GM21423 (cell line): ENCODE measurements around the gene JPH2.

ENCODE experiments used
- ATAC-seq: cut with Tn5 transposase; IDR thresholded peaks from one replicate; pipeline ENCODE4 v1.9.1; 2021; ENCODE audit warnings: mild to moderate bottlenecking, moderate library complexity; ENCODE audit not compliant: unreplicated experiment

The JPH2 gene

DNA sequence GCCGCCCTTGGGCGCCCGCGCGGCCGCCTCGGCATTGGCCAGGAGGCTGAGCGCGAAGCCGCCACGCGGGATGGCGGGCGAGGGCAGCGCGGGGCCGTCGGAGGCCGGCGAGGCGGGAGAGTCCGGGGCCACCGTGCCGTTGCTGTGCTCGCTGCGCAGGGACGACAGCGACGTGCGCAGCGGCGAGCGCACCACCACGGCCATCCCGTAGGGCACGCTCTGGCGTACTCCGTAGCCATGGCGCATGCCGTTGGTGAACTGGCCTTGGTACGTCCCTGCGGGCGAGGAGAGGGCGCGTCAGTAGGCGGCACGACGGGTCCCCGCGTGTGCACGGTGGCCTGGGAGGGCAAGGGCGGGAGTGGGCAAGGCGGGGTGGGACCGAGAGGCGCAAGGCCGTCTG, 26.9 kb downstream of the JPH2 start:
- no peak for ATAC-seq

DNA sequence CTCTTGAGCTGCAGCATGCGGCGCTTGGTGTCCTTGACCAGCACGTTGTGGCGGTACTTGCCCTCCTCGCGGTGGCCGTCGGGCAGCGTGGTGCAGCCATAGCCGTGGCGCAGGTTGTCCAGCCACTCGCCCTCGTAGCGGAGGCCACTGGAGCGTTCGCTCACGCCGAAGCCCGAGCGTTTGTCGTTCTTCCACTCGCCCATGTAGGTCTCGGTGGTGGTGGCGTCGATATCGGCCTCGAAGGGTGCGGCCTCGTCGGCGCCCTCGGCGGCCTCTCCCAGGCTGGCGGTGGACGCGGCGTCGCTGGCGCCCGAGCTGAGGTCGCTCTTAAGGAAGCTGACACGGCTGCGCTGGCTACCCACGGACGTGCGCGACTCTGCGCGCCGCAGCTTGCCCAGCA, 27.3 kb downstream of the JPH2 start:
- ATAC-seq = no peak

DNA sequence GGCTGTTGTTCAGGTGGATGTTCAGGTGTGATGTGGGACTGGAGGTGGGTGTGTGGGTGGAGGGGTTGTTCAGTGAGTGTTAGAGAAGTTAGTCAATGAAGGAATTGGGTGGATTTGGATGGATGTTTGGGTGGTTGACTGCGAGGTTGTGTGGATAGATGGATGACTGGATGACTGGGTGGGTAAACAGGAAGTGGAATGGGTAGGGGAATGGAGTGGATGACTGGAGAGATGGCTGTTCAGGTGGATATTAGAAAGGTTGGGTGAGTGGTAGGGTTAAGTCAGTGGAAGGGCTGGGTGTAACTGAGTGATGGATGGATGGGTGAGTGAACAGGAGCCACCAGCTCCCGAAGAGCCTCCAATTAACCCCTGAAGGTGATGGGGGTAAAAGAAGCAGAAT, 27.9 kb downstream of the JPH2 start:
- ATAC-seq = no peak

DNA sequence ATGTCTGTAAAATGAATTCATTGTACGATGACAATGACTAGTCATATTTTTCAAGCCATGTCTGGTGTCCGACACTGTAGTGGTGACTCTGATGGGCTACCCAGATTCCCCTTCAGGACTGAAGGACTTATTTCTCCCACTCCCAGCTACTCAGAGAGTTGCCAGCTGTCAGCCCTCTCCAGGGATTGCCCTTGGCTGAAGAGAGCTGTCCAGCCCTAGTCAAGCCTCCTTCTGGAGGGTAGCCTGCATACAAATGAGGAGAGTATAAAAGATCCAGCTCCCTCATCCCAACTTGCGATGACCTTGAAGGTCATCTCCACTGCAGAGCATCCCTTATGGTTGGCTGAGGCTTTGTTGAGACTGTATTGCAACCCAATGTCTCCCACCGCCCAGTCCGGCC, 29.9 kb downstream of the JPH2 start:
- ATAC-seq = no peak

DNA sequence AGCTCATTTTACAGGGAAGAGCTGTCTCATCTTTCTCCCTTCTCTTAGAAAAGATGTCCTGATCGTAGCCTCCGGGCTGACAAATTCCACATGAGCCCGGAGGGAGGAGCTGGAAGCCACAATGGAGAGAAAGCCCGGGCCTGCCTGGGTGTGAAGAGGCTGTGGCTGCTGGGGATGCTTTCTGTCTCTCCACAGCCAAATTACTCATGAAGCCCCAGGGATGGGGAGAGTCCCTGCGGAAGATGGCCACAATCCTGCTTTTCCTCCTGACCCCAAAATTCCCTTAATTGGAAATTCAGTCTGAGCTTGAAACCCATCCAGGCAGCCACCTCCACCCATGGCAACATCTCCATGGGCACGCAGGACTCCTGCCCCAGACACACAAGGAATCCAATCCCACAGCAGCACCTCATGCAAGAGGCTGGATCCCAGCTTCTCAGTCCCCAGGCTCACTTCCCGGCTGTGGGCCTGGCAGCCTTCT, 32.4 kb downstream of the JPH2 start:
- no peak for ATAC-seq

DNA sequence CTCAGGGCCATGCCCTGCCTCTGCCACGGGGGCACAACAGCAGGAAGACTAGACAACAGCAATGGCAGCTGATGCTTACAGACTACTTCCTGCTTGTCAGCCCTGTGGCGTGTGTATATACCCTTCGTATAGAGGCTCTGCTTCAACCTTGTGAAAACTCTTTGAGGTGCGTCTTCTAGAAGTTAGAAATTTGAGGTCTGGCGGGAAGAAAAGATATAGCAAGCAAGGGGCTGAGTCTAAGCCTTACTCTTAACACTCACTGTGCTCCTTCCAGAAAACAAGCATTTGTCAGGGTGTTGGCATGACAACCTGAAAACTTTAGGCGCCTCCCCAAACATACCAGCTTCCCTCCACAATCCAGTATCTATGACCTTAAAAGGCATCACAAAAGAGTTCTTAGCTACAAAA, 33.3 kb downstream of the JPH2 start:
- ATAC-seq = no peak

DNA sequence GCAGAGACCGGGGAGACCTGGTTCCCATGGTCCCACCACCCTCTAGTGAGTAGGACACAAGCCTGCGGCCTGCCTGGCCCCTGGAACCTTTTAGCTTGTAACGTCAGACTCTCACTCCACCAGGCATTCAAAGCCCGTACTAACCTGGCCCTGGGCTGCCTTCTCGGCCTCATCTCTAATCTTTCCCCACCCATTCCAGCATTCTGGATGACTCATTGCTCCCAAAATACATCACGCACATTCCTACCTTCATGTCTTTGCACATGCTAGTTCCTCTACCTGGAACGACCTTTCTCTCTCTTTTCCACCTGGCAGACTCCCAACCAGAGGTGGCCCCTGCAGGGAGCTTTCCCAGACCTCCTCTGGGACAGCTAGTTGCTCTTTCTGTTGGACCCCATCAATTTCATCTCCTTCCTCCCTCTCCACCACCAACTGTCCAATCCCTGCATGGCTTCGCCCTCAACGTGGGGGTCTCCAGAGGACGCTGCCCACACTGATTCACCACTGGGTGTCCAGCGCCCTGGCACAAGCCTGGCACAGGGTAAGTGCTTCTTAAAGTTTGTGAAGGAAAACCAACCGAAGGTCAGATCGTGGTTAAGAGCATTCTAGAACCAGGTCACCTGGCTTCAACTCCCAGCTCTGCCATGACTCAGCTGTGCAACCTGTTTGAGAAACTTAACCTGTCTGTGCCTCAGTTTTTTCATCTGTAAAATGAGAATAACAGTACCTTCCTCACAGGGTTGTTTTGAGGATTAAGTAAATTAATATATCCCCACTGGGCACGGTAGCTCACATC, 35.2 kb downstream of the JPH2 start:
- no peak for ATAC-seq

DNA sequence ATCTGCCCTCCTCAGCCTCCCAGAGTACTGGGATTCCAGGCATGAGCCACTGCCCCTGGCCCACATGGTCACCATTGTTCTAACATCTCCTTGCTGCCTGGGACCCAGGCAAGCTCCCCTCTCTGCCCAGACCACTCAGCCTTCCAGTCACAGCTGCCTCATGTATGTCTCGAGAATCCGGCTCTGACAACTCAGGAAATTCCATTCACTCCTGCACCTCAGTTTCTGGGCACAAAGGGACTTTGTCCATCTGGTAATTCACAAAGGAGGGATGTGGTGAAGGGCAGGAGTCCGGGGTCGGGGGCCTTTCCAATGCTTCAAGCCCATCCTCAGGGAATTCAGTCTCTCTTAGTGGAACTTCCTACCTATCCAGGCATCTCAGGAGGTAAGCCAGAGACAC, 40.7 kb downstream of the JPH2 start:
- no peak for ATAC-seq

DNA sequence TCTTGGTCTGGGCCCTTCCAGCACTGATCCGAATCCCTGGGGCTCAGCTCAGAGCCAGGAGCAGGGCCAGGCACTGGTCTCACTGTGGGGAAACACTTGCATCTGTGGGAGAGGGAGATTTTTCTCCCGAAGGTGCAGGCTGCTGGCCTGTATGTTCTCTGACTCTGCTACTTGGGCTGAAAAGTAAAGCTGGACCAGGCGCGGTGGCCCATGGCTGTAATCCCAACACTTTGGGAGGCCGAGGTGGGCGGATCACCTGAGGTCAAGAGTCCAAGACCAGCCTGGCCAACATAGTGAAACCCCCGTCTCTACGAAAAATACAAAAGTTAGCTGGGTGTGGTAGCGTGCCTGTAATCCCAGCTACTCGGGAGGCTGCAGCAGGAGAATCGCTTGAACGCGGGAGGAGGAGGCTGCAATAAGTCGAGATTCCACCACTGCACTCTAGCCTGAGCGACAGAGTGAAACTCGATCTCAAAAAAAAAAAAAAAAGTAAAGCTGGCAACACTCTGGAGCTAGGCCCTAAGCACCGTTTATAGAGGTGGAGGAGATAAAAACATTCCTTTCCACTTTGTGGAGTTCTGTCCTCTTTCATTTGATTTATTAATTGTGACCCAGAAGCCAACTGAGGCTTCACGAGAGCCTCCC, 41.7 kb downstream of the JPH2 start:
- ATAC-seq = no peak

DNA sequence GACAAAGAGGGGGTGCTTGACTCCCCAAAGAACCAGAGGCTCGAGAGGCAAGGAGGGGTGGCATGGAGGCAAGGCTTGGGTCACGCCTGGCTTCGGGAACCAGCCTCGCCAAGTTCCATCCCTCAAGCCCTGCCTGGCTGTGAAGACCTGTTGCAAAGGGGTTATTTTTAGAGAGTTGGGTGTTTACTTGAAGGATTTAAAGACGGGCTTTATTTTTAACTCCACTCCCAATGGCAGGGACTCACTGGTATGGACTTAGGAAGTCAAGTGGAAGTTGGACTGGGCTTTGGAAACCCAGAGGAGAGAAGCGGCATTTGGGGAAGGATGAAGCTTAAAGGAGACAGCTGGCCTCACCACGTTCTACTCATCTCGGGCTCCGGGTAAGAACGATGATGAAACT, 43.1 kb downstream of the JPH2 start:
- no peak for ATAC-seq

DNA sequence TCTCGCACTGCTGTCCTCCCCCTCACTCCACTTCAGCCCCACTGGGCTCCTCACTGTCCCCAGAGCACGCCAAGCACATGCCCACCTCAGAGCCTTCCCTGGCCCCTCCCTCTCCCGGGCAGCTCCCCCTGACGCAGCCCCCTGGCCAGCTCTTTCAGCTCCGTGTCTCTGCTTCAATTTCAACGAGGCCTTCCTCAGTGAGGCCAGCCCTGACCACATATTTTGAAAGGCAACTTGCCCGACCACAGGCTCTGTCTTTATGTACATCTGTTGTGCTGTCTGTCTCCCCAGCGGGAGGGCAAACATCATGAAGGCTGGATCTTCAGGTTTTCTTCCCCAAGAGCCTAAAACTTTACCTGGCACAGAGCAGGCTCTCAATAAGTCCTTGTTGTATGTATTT, 44.6 kb downstream of the JPH2 start:
- no peak for ATAC-seq

DNA sequence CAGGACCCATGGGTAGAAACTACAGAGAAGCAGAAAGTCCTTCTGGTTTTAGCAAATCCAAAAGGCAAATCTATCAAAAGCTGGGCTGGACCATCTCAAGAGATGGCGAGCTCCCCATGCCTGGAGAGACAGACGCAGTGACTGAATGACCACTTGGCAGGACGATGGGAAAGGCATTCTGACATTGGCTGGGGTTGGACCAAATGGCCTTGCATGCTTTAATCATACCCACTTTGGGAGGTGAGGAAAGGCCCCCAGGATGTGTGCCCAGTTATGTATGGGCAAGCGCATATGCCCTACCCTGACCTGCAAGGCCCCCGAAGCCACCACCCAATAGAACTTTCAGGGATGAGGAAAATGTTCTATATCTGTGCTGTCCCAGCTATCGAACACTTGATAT, 45.1 kb downstream of the JPH2 start:
- no peak for ATAC-seq

DNA sequence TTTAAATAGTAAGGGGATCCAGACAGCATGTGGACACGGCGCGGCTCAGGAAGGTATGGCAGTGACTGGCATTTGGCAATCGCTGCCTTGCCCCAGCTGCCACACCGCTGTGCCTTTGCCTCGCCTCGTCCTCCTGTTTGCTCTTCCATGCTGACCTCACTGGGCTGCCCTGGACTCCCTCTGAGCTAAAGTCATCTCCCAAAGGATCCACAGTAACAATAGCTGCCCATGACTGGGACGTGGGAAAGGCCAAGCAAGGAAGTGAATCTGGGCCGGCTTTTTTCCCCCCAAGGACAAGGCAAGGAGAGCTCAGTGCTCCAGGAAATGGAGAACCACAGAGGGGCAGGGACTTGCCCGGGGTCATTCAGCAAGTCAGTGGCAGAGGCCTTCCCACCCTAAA, 48.1 kb downstream of the JPH2 start:
- no peak for ATAC-seq

DNA sequence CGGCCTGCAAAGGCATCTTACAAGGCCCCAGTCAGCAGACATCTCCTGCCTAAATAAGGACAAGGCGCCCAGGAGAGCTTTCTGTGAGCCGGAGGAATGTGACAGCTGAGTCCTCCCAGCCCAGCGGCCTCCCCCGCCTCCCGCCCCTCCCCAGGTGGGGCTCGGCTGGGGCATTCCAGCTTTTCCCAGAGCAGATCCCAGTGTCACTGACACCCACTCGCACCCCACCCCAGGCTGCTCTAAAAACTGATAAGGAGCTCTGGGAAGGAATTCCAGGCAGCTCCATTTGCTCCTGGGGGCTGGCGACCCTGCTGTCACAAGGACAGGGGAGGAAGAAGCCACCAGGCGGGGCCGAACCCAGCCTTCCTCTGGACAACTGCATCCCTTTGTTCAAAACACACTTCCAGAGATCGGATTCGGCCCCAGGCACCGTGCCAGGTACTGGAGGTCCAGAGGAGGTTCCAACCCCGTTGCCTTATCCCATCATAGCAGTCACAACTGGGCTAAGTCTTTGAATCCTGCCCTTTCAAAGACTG, 49.7 kb downstream of the JPH2 start:
- ATAC-seq = no peak

DNA sequence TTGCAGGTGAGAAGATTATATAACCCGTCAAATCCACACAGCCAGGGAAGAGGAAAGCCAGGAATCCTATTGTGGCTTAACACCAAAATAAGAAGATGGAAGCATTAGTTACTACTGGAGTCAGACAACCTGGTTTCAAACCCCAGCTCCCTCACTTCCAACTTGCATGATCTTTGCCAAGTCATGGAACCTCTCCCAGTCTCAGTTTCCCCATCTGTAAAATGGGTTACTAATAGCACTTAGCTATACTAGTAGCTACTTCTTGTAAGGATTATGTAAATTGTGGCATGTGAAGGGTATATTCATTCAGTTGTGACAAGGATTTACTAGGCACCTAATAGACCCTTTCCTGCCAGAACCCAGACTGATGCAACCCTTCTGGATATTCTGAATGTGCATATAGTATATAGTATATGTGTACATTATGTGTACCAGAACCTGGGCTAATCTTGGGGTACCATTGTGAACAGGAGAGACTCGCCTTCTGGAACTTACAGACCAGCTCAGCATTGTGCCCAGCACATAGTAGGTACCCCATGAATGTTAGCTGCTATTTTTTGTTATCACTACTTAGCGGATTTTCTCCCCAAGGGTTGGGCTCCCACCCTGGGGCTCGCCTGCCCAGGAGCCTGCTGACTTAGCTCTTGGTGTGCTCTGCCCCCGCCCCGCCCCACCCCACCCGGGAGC, 50.3 kb downstream of the JPH2 start:
- no peak for ATAC-seq

DNA sequence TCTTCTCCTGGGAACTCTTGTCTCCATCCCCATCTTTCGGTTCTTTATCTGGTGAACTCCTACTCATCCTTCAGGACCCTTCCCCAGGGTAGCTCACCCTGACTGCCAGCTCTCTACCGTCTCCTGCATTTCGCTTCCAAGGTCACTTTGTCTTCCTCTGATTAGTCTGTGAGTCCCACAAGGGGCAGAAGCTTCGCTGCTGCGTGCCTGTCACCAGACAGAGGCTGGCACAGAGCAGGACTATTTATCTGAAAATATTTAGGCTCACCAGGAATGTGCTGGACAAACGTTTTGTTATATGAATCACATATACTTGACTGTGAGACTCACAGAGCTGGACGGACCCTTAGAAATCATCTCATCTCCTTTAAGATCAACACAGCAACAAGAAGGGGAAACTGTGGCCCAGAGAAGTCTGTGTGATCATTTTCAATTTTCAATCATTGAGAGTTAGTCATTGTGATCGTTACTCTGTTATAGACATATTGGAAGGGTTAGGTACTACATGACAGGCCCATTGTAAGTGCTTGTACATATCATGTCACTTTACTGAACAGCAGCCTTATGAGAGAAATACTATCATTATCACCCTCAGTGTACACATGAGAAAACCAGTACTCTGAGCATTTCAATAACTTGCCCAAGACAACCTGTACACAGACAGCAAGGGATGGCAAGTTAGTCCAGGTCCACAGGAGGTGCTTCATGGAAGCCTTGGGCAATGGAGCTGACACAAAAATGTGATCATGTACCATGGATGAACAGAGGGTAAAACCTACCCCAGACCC, 51.4 kb downstream of the JPH2 start:
- ATAC-seq = no peak

DNA sequence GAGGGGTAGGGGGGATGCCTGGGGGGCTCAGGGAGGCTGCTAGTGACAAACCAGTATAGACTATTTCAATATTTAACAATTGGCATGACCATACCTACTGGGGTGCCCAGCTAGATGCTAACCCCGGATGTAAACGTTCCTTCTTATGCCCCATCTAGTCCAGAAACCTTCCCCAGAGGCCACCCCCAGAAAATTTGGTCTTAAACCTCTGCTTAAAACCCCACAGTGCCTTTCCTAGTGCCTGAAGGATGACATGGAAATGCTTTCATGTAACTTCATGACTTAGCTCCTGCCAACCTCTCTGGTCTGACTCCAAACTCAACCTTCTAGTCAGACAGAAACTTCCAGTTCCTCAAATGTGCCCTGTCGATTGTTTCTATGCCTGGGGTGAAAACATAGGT, 52.0 kb downstream of the JPH2 start:
- no peak for ATAC-seq

DNA sequence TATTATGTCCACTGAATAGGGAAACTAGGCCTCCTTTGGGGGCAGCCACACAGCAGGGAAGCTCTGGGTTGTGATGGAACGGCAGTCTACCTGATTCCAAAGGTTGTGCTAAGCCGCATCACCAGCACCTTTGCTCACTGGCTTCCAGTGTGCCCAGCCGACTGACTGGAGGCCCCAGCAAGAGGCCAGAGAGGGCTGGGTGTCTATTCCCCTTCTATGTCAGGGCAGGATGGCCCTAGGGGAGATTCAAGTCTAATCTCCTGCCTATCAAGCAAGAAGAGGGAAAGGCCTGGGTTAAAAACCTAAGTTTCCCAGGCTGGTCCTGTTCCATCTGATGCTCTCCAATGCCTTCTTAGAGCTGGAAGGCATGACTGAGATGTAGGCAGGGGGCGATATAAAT, 53.6 kb downstream of the JPH2 start:
- ATAC-seq = no peak

DNA sequence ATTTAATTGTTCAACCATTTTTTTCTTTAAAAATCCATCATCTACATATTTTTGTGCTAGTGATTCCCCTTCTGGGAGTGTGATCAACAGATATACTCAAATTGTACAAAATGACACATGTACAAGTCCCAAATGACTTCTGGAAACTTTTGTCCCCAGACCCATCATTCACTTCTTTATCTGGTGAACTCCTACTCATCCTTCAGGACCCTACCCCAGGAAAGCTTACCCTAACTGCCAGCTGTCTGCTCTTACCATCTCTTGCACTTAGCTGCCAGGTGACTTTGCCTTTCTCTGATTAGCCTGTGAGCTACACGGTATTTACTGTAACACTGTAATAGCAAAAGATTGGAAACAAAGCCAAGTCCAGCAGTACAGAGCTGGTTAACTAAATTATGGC, 55.3 kb downstream of the JPH2 start:
- no peak for ATAC-seq

DNA sequence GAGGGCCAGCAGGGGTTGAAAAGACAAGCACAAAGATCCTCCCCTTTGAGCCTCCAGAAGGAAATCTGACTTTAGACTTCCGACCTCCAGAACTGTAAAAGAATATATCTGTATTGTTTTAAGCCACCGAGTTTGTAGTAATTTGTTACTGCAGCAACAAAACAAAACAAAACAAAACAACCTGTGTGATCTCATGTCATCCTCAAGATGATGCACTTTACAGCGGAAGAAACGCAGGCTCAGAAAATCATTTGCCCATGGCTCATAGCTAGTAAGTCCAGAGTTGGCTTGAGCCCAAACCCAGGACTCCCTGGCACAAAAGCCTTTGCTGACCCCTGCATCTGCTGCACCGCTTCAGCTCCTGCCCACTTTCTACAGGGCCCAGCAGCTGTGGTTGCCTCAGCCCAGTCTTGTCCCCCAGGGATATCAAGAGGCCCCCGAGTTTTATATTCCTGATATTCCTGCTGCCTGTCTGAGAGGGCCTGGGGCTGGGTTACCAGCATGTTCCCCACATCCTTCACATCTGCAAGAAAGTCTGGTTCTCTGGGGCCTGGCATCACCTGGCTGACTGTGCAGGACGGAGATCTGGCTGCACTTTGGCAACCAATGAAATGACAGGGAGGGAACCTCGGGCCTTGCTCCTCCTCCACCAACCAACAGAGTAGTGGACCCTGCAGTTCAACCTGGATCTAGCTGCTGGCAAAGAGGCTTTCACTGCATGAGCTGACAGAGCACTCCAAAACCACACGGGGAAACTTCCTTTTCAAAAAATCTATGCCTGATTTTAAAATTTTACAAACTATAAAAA, 56.9 kb downstream of the JPH2 start:
- ATAC-seq = no peak
